IPS-18c (cell line): ENCODE measurements around the gene STRBP.

Experiments used
- H3K4me3 ChIP-seq: 2 replicates; pipeline ENCODE4 v1.7.0; 2013; ENCODE audit warnings: low read depth, mild to moderate bottlenecking, low read length, moderate library complexity; ENCODE audit not compliant: insufficient read depth
- H3K9me3 ChIP-seq: one replicate; pipeline ENCODE4 v1.6.1; 2013; ENCODE audit warnings: mild to moderate bottlenecking, low read length, moderate library complexity; ENCODE audit not compliant: control insufficient read depth, insufficient read depth

The STRBP gene

GRCh38 chr9:123080444-123080843, 187.9 kb downstream of the STRBP start:
- Histone ChIP-seq H3K9me3 (no peaks in the 10 kb centered on the region), H3K4me3 (no peak overlapping the region)

DNA sequence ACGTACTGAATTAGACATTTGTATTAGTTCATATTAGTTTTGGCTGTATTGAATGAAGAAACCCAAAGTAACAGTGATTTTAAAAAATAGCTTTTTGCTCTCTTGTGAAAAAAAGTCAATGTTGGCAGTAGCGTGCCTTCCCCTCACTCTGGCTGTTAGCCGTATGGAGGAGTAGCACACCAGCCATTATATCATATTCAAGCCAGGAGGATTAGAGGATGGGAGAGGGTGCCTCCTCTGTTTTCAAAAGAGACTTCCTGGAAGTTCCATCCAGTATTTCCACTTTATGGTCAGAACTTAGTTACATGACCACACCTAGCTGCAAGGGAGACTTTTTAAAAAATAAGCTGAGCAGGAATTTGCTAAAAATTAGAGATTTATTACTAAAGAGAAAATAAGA, 193.8 kb downstream of the STRBP start:
- no peak overlapping the region for H3K4me3 ChIP-seq
- H3K9me3 ChIP-seq = no peaks in the 10 kb centered on the region

GRCh38 chr9:123073991-123074422, 194.4 kb downstream of the STRBP start:
- Histone ChIP-seq H3K9me3 (no peaks in the 10 kb centered on the region), H3K4me3 (no peak overlapping the region)

GRCh38 chr9:123073441-123073840, 194.9 kb downstream of the STRBP start:
- Histone ChIP-seq H3K4me3 (no peak overlapping the region), H3K9me3 (no peaks in the 10 kb centered on the region)

GRCh38 chr9:123072407-123072995, 195.9 kb downstream of the STRBP start:
- Histone ChIP-seq H3K4me3 (no peak overlapping the region), H3K9me3 (no peaks in the 10 kb centered on the region)
